ENCODE measurements around the gene CDC42BPB. TPM values are rescaled to one million over a fixed set of nuclear protein-coding genes. Genes with fewer than 3 reads are reported as not detected.

Gene CDC42BPB
- total RNA-seq, 1 donor from 2014 or later = 68.4 TPM

- no peak for DNase-seq (ENCODE audit: low read depth)
- TF ChIP-seq CTCF (conservative IDR thresholded peaks at IDR 0.05; ENCODE audit: low read depth, low read length) = no peak
- H3K4me3 ChIP-seq (ENCODE audit: low read depth, low read length) = no peak overlapping the region
Measured at GRCh38 chr14:103070263-103070885, 13.0 kb upstream of the CDC42BPB start.

GRCh38 chr14:103068351-103069073, 11.2 kb upstream of the CDC42BPB start:
- no peak for DNase-seq (ENCODE audit: low read depth)
- no peak overlapping the region for H3K4me3 ChIP-seq (ENCODE audit: low read depth, low read length)
- TF ChIP-seq CTCF (conservative IDR thresholded peaks at IDR 0.05; ENCODE audit: low read depth, low read length) = no peak

GRCh38 chr14:103067231-103067954, 10.0 kb upstream of the CDC42BPB start:
- no peak for TF ChIP-seq CTCF (conservative IDR thresholded peaks at IDR 0.05; ENCODE audit: low read depth, low read length)
- no peak overlapping the region for H3K4me3 ChIP-seq (ENCODE audit: low read depth, low read length)
- peak; percentile 80 for DNase-seq (ENCODE audit: low read depth)

- no peak for TF ChIP-seq CTCF (conservative IDR thresholded peaks at IDR 0.05; ENCODE audit: low read depth, low read length)
- no peak for DNase-seq (ENCODE audit: low read depth)
- H3K4me3 ChIP-seq (ENCODE audit: low read depth, low read length) = no peak overlapping the region
Measured at GRCh38 chr14:103066399-103066798, 9.1 kb upstream of the CDC42BPB start.

GRCh38 chr14:103065861-103066260, 8.5 kb upstream of the CDC42BPB start:
- TF ChIP-seq CTCF (conservative IDR thresholded peaks at IDR 0.05; ENCODE audit: low read depth, low read length) = no peak
- DNase-seq (ENCODE audit: low read depth) = no peak
- H3K4me3 ChIP-seq (ENCODE audit: low read depth, low read length) = no peak overlapping the region

GRCh38 chr14:103064978-103065377, 7.6 kb upstream of the CDC42BPB start:
- no peak overlapping the region for H3K4me3 ChIP-seq (ENCODE audit: low read depth, low read length)
- TF ChIP-seq CTCF (conservative IDR thresholded peaks at IDR 0.05; ENCODE audit: low read depth, low read length) = no peak
- DNase-seq (ENCODE audit: low read depth) = no peak

Data from epithelial cell of proximal tubule (primary cell).